Natural killer cell (primary cell): ENCODE data around the gene IGSF9. TPM values are rescaled to one million over a fixed set of nuclear protein-coding genes. Genes with fewer than 3 reads are reported as not detected.

ENCODE experiments used
- ATAC-seq, 3 donors: fragments of 150-1000 bp in 2 of 3; fragments of 200-7000 bp in 1 of 3; cut with Tn5 transposase; 1 replicate in 1 of 3; 2 replicates in 2 of 3; pipeline ENCODE4 v1.10.0; 2021; ENCODE audit warnings: mild to moderate bottlenecking in 2 of 3, moderate library complexity in 2 of 3
- DNase-seq, 2 donors: peaks; one replicate each; pipeline versions ENCODE4 v3.0.0 to v3.0.0-alpha.2; 2013 to 2021; ENCODE audit warnings: mixed read lengths in 1 of 2
- H3K27ac ChIP-seq: one replicate; pipeline ENCODE4 v1.5.1; 2013; ENCODE audit warnings: mild to moderate bottlenecking, low read length
- H3K27me3 ChIP-seq: one replicate; pipeline ENCODE4 v1.6.1; 2013; ENCODE audit warnings: low read length; ENCODE audit not compliant: control insufficient read depth, insufficient read depth
- H3K36me3 ChIP-seq: one replicate; pipeline ENCODE4 v1.6.1; 2013; ENCODE audit warnings: low read length; ENCODE audit not compliant: control insufficient read depth, insufficient read depth
- H3K4me1 ChIP-seq: one replicate; pipeline ENCODE4 v1.6.1; 2013; ENCODE audit warnings: low read length; ENCODE audit not compliant: control insufficient read depth, insufficient read depth
- H3K4me3 ChIP-seq: one replicate; pipeline ENCODE4 v1.5.1; 2013; ENCODE audit warnings: low read length
- H3K9me3 ChIP-seq: one replicate; pipeline ENCODE4 v1.6.1; 2013; ENCODE audit warnings: low read length; ENCODE audit not compliant: control insufficient read depth, insufficient read depth
- H3K27ac Mint-ChIP-seq, 2 donors: one replicate each; pipeline ENCODE4 v1.8.0; 2022; ENCODE audit warnings: mild to moderate bottlenecking in 2 of 2, mixed read lengths in 2 of 2, moderate library complexity in 1 of 2
- H3K27me3 Mint-ChIP-seq, 2 donors: one replicate each; pipeline ENCODE4 v1.8.0; 2022; ENCODE audit warnings: low read depth in 2 of 2, mixed read lengths in 2 of 2
- H3K36me3 Mint-ChIP-seq: one replicate; pipeline ENCODE4 v1.8.0; 2022; ENCODE audit warnings: mixed read lengths
- H3K4me1 Mint-ChIP-seq, 2 donors: one replicate each; pipeline ENCODE4 v1.8.0; 2022; ENCODE audit warnings: mixed read lengths in 2 of 2
- H3K4me3 Mint-ChIP-seq: one replicate; pipeline ENCODE4 v1.8.0; 2022; ENCODE audit warnings: mild to moderate bottlenecking, moderate library complexity, mixed read lengths
- H3K9me3 Mint-ChIP-seq, 2 donors: one replicate each; pipeline ENCODE4 v1.8.0; 2022; ENCODE audit warnings: mixed read lengths in 2 of 2
- WGBS: methylation state at CpG from one replicate; pipeline ENCODE4 v1.1.7; 2013; ENCODE audit warnings: missing lambda C conversion rate; ENCODE audit not compliant: insufficient coverage; 5-methylcytosine and 5-hydroxymethylcytosine counted together
- intact Hi-C: fragments of 100-400 bp; cut with micrococcal nuclease; formaldehyde crosslinking; loops from one replicate; pipeline ENCODE4 v1.14.2; 2022
- total RNA-seq, 4 donors: library from RNA; stranded (reverse); fragments of 120-200 nt in 1 of 4; gene quantifications; one replicate each; pipeline versions ENCODE4 v1.2.3 to v1.2.4, GENCODE V29; 2013 to 2022
- TF ChIP-seq, protein P1 (sequence below): fragments of 200-600 bp; IDR thresholded peaks from one replicate; pipeline ENCODE4 v1.8.0; 2022; ENCODE audit warnings: antibody characterized with exemption

The IGSF9 gene
- total RNA-seq, 3 donors from 2014 or later (not counting 1 experiment from before 2014, with no cell fraction given), result not detected

DNA sequence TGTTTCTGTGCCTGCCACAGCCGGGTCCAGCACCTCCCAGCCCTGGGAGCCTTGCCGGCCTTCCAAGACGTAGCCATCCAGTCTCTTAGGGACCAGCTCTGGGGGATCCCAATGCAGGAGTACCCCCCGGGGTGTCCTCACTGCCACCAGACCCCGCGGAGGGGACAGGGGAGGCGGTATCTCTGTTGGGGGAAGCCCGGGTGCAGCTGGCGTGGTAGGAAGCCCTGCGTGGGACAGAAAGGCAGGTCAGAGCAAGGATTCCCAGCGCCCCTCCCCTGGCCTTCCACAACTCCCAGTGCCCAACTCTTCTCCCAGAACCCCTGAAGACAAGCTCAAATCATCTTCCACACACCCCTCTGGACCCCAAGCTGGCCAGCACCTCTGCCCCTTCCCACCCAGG, 15.2 kb downstream of the IGSF9 start:
- Mint-ChIP-seq H3K9me3 (no peaks in the 10 kb centered on the region), H3K4me3 (no peak overlapping the region), H3K4me1 (peaks cover 14 to 19% of the 10 kb centered on the region in 2 donors), H3K36me3 (no peaks in the 10 kb centered on the region), H3K27me3 (peaks cover 6 to 11% of the 10 kb centered on the region in 2 donors), H3K27ac (no peak overlapping the region)
- Histone ChIP-seq H3K4me3 (no peak overlapping the region), H3K27me3 (no peaks in the 10 kb centered on the region), H3K27ac (no peak overlapping the region), H3K9me3 (no peaks in the 10 kb centered on the region), H3K36me3 (no peaks in the 10 kb centered on the region), H3K4me1 (peaks cover 10% of the 10 kb centered on the region)
- intact Hi-C loops, result loop anchor here (10.0 kb wide), 1 partner anchor 445 kb away; no protein-coding TSS in a partner anchor
- no peak for DNase-seq
- TF ChIP-seq, protein P1, sequence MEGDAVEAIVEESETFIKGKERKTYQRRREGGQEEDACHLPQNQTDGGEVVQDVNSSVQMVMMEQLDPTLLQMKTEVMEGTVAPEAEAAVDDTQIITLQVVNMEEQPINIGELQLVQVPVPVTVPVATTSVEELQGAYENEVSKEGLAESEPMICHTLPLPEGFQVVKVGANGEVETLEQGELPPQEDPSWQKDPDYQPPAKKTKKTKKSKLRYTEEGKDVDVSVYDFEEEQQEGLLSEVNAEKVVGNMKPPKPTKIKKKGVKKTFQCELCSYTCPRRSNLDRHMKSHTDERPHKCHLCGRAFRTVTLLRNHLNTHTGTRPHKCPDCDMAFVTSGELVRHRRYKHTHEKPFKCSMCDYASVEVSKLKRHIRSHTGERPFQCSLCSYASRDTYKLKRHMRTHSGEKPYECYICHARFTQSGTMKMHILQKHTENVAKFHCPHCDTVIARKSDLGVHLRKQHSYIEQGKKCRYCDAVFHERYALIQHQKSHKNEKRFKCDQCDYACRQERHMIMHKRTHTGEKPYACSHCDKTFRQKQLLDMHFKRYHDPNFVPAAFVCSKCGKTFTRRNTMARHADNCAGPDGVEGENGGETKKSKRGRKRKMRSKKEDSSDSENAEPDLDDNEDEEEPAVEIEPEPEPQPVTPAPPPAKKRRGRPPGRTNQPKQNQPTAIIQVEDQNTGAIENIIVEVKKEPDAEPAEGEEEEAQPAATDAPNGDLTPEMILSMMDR, result no peak
- no peak for ATAC-seq
- WGBS, result 93% methylated on average over 11 of the region's 11 CpGs

DNA sequence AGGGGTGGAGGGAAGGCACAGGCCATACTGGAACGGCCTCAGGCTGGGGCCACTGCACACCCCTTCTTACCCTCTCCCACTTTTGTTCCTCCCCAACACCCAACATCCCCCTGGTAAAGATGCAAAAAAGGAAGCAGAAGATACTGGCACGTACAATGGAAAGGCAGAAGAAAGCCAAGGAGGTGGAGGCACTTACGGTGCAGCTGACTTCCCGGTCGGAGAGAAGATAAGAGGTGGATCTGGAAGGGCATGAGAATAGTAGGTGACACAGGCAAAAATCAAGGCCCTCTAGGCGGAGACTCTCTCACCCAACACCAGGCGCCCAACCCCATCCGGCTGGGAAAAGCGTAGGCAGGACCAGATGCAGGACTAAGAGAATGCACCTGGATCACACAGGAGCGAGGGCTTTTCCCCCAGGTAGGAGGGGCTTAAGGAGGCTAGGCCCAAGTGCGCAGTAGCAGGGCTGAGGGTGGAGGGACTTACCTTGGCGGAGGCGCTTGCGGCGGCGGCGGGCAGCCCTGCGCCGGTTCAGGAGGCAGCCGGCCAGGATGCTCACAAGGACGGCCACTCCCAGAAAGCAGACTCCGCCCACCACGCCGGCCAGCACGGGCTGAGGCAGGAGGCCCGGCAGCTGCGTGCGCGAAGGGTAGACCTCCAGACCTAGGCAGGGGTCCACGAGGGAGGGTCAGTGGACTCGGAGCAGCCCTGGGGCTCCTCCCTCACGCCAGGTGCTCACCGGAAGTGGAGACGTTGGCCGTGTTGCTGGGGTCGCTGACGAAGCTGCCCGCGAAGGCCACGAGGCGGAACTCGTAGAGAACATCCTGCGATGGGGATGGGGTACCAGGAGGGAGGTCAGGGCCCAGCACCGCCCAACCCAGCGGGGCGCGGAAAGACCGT, 16.0 kb downstream of the IGSF9 start:
- Mint-ChIP-seq H3K27ac (no peak overlapping the region), H3K9me3 (no peaks in the 10 kb centered on the region), H3K36me3 (no peaks in the 10 kb centered on the region), H3K27me3 (peaks cover 0 to 6% of the 10 kb centered on the region in 2 donors), H3K4me3 (peak overlapping the region; percentile 28), H3K4me1 (peaks cover 17 to 25% of the 10 kb centered on the region in 2 donors)
- DNase-seq (no peak), ATAC-seq (no peak)
- 94% methylated on average over 47 of the region's 48 CpGs for WGBS
- H3K27me3 ChIP-seq, result no peaks in the 10 kb centered on the region
- no peak overlapping the region for H3K27ac ChIP-seq
- intact Hi-C loops, result loop anchor here (10.0 kb wide), 1 partner anchor 445 kb away; no protein-coding TSS in a partner anchor
- TF ChIP-seq, protein P1, result no peak
- H3K4me1 ChIP-seq, result peaks cover 12% of the 10 kb centered on the region
- no peak overlapping the region for H3K4me3 ChIP-seq
- H3K9me3 ChIP-seq, result no peaks in the 10 kb centered on the region
- no peaks in the 10 kb centered on the region for H3K36me3 ChIP-seq

DNA sequence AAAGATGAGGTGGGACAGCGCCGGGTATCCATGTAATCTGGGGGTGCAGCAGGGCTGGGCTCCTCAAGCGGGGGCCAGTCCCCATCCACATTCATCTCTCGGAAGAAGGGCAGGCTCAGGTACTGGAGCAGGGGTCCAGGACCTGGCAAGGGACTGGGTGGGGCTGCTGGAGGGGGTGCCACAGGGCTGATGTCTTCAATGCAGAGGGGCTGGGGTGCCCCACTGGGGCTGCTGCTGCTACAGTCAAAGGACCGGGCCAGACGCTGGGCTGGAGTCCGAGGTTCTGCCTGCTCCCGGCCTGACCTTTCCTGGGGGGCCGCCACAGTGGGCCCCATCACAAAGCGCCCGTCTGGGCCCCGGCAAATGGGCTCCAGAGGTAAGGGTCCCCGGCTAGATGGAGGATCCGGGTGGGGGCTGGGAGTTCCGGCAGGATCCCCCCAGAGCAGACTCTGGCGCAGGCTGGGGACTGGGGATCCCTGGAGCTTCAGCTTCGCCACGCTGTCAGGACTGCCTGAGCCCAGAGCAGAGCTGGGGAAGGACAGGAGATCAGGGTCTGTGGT, 16.8 kb downstream of the IGSF9 start:
- ATAC-seq (no peak), DNase-seq (no peak)
- Histone ChIP-seq H3K4me1 (peaks cover 20% of the 10 kb centered on the region), H3K4me3 (no peak overlapping the region), H3K9me3 (no peaks in the 10 kb centered on the region), H3K27me3 (no peaks in the 10 kb centered on the region), H3K27ac (no peak overlapping the region), H3K36me3 (no peaks in the 10 kb centered on the region)
- intact Hi-C loops, result no loop called here
- peaks cover 22 to 34% of the 10 kb centered on the region in 2 donors for H3K4me1 Mint-ChIP-seq
- TF ChIP-seq, protein P1, result no peak
- peaks cover 0 to 8% of the 10 kb centered on the region in 2 donors for H3K27me3 Mint-ChIP-seq
- H3K9me3 Mint-ChIP-seq, result no peaks in the 10 kb centered on the region
- no peak overlapping the region for H3K27ac Mint-ChIP-seq
- peak overlapping the region; percentile 28 for H3K4me3 Mint-ChIP-seq
- WGBS, result 95% methylated on average over 18 of the region's 18 CpGs
- no peaks in the 10 kb centered on the region for H3K36me3 Mint-ChIP-seq
